Measurements from ENCODE around the gene DHX30. TPM values are rescaled to one million over a fixed set of nuclear protein-coding genes. Genes with fewer than 3 reads are reported as not detected.

Gene DHX30
- total and polyA plus RNA-seq, 9 of the 15 experiments (the other 6 are each of a cell fraction or from before 2014, with no cell fraction given) = 12.3 to 158 (median 79.0) TPM

DNA sequence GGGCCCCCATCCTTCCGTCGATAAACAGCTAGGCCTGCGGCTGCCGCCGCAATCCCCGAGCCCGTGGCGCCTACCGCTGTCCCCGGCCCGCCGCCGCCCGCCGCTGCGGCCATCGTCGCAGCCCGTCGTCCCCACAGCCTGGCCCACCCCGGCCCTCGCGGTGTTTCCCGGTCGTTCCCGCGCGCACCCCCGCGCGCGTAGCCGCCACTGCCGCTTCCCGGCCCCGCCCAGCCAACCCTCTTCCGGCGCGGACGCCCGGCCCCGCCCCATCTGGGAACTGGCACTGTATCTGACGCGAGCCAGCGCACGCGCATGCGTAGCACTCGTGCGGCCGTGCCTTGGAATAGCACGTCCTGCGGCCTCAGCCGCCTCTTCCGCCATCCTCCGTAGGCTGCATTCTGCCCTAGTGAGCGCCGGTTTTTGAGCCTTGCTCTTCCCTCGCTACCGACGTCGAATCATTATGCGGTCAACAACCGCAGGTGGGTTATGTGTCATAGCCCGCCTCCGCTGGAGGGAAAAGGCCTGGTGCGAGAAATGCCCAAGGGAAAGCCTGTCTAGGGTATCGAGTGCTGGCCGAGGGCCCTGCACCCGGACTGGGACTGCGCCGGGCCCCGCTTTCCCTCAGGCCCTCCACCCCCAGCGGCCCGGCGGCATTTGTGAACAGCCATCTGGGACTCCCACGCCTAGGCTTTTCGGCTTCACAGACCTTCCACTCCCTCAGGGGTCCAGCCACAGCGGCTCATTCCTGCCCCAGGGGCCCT, 21.1 kb upstream of the DHX30 start, which contains the start of gene SMARCC1 (continued):
- TF ChIP-seq, protein P1, sequence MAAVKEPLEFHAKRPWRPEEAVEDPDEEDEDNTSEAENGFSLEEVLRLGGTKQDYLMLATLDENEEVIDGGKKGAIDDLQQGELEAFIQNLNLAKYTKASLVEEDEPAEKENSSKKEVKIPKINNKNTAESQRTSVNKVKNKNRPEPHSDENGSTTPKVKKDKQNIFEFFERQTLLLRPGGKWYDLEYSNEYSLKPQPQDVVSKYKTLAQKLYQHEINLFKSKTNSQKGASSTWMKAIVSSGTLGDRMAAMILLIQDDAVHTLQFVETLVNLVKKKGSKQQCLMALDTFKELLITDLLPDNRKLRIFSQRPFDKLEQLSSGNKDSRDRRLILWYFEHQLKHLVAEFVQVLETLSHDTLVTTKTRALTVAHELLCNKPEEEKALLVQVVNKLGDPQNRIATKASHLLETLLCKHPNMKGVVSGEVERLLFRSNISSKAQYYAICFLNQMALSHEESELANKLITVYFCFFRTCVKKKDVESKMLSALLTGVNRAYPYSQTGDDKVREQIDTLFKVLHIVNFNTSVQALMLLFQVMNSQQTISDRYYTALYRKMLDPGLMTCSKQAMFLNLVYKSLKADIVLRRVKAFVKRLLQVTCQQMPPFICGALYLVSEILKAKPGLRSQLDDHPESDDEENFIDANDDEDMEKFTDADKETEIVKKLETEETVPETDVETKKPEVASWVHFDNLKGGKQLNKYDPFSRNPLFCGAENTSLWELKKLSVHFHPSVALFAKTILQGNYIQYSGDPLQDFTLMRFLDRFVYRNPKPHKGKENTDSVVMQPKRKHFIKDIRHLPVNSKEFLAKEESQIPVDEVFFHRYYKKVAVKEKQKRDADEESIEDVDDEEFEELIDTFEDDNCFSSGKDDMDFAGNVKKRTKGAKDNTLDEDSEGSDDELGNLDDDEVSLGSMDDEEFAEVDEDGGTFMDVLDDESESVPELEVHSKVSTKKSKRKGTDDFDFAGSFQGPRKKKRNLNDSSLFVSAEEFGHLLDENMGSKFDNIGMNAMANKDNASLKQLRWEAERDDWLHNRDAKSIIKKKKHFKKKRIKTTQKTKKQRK (IDR thresholded peaks at IDR 0.05; ENCODE audit: borderline replicate concordance, low read depth, low read length) = no peak
- no peak for TF ChIP-seq DACH1 (IDR thresholded peaks at IDR 0.05; ENCODE audit: partially characterized antibody)
- peak; percentile 85 for TF ChIP-seq NR2C2 (CRISPR knock-in tag; IDR thresholded peaks at IDR 0.05)
- TF ChIP-seq NR2C2 (tag; IDR thresholded peaks at IDR 0.05) = peak; percentile 29; the same call in 1 of the 2 replicates
- TF ChIP-seq, protein P2, sequence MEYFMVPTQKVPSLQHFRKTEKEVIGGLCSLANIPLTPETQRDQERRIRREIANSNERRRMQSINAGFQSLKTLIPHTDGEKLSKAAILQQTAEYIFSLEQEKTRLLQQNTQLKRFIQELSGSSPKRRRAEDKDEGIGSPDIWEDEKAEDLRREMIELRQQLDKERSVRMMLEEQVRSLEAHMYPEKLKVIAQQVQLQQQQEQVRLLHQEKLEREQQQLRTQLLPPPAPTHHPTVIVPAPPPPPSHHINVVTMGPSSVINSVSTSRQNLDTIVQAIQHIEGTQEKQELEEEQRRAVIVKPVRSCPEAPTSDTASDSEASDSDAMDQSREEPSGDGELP (CRISPR knock-in tag; IDR thresholded peaks at IDR 0.05; ENCODE audit: borderline replicate concordance) = peak; percentile 90
- 0 out of 2 replicates have a peak, but pooled peaks have one; percentile 11 for TF ChIP-seq ZNF384 (IDR thresholded peaks at IDR 0.05; ENCODE audit: low read depth, low read length)
- TF ChIP-seq, protein P3, sequence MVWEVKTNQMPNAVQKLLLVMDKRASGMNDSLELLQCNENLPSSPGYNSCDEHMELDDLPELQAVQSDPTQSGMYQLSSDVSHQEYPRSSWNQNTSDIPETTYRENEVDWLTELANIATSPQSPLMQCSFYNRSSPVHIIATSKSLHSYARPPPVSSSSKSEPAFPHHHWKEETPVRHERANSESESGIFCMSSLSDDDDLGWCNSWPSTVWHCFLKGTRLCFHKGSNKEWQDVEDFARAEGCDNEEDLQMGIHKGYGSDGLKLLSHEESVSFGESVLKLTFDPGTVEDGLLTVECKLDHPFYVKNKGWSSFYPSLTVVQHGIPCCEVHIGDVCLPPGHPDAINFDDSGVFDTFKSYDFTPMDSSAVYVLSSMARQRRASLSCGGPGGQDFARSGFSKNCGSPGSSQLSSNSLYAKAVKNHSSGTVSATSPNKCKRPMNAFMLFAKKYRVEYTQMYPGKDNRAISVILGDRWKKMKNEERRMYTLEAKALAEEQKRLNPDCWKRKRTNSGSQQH (CRISPR knock-in tag; IDR thresholded peaks at IDR 0.05) = no peak
- TF ChIP-seq, protein P4, sequence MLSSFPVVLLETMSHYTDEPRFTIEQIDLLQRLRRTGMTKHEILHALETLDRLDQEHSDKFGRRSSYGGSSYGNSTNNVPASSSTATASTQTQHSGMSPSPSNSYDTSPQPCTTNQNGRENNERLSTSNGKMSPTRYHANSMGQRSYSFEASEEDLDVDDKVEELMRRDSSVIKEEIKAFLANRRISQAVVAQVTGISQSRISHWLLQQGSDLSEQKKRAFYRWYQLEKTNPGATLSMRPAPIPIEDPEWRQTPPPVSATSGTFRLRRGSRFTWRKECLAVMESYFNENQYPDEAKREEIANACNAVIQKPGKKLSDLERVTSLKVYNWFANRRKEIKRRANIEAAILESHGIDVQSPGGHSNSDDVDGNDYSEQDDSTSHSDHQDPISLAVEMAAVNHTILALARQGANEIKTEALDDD (IDR thresholded peaks at IDR 0.05) = no peak
- TF ChIP-seq ZBTB26 (CRISPR knock-in tag; IDR thresholded peaks at IDR 0.05) = no peak
- peak; percentile 93 for TF ChIP-seq MEIS2 (IDR thresholded peaks at IDR 0.05; ENCODE audit: partially characterized antibody)
- no peak; the same call in 1 of the 2 replicates for TF ChIP-seq SOX6 (IDR thresholded peaks at IDR 0.05)
- no peak for TF ChIP-seq ZNF23 (CRISPR knock-in tag; IDR thresholded peaks at IDR 0.05)
- TF ChIP-seq ZNF253 (CRISPR knock-in tag; conservative IDR thresholded peaks at IDR 0.05) = no peak
- TF ChIP-seq SUPT5H (IDR thresholded peaks at IDR 0.05) = peak; percentile 97
- peak; percentile 85; the same call in 1 of the 2 replicates for TF ChIP-seq LCOR (CRISPR knock-in tag; IDR thresholded peaks at IDR 0.05)
- peak; percentile 79; the same call in 1 of the 2 replicates for TF ChIP-seq FOXJ2 (tag; IDR thresholded peaks at IDR 0.05)
- 0 out of 2 replicates have a peak, but pooled peaks have one; percentile 23 for TF ChIP-seq USF1 (CRISPR knock-in tag; IDR thresholded peaks at IDR 0.05)
- TF ChIP-seq SMAD2 (IDR thresholded peaks at IDR 0.05; ENCODE audit: low read depth, low read length) = no peak
- peak; percentile 85 for TF ChIP-seq SP1 (CRISPR knock-in tag; IDR thresholded peaks at IDR 0.05)
